Gastrocnemius medialis (tissue), 4 donors: ENCODE measurements around the gene MCEE.

Experiments used
- POLR2A ChIP-seq, 2 donors: fragments of 450-650 bp; IDR thresholded peaks; one replicate each; pipeline ENCODE4 v1.6.1; 2017; ENCODE audit warnings: antibody characterized with exemption in 2 of 2, mild to moderate bottlenecking in 2 of 2, moderate library complexity in 2 of 2
- TF ChIP-seq, protein P1 (sequence below), 5 experiments: fragments of 450-650 bp in 3 of 5; fragments of 200-600 bp in 2 of 5; sonication (generic) in 2 of 5; IDR thresholded peaks in 4 of 5; conservative IDR thresholded peaks in 1 of 5; 1 replicate in 4 of 5; 2 replicates in 1 of 5; pipeline ENCODE4 v1.5.1; 2016 to 2019; ENCODE audit warnings: antibody characterized with exemption in 5 of 5, mild to moderate bottlenecking in 3 of 5, moderate library complexity in 3 of 5

DNA sequence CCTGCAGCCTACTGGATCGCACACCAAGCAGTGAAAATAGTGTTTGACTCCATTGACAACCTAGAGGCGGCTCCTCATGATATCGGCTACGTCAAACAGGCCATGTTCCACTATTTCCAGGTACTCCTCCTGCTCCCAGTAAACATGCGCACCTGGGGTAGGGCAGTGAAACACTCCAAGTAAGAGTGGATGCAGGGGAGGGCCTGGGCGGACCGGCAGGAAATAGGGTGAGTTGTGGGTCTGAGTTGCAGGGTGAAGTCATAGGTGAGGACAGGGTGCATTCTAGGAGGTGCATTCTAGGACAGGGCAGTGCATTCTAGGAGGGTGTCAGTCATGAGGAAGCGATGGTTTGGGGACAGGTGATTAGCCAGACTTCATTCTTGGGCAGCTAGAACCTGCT is 56.6 kb downstream of the MCEE start:
- TF ChIP-seq, protein P1, sequence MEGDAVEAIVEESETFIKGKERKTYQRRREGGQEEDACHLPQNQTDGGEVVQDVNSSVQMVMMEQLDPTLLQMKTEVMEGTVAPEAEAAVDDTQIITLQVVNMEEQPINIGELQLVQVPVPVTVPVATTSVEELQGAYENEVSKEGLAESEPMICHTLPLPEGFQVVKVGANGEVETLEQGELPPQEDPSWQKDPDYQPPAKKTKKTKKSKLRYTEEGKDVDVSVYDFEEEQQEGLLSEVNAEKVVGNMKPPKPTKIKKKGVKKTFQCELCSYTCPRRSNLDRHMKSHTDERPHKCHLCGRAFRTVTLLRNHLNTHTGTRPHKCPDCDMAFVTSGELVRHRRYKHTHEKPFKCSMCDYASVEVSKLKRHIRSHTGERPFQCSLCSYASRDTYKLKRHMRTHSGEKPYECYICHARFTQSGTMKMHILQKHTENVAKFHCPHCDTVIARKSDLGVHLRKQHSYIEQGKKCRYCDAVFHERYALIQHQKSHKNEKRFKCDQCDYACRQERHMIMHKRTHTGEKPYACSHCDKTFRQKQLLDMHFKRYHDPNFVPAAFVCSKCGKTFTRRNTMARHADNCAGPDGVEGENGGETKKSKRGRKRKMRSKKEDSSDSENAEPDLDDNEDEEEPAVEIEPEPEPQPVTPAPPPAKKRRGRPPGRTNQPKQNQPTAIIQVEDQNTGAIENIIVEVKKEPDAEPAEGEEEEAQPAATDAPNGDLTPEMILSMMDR (IDR thresholded peaks at IDR 0.05 in 4 of 5, conservative IDR thresholded peaks at IDR 0.05 in 1 of 5), result no peak
- TF ChIP-seq POLR2A (IDR thresholded peaks at IDR 0.05), result no peak
